CD4-positive, alpha-beta T cell (primary cell): Measurements from ENCODE around the gene CCT3. TPM values are rescaled to one million over a fixed set of nuclear protein-coding genes. Genes with fewer than 3 reads are reported as not detected.

ENCODE experiments used
- ATAC-seq: fragments of 200-7000 bp; cut with Tn5 transposase; one replicate; pipeline ENCODE4 v1.10.0; 2022; ENCODE audit warnings: mild to moderate bottlenecking; ENCODE audit not compliant: poor library complexity
- CTCF ChIA-PET: fragments of 350-600 bp; sonication (Branson Sonifier 250); formaldehyde crosslinking; loops from one replicate; lab custom pipeline; 2021; ENCODE audit warnings: antibody characterized with exemption, inconsistent platforms; lab: Charles Lee
- POLR2A ChIA-PET: fragments of 350-600 bp; sonication (Branson Sonifier 250); formaldehyde crosslinking; loops from one replicate; lab custom pipeline; 2021; ENCODE audit warnings: antibody characterized with exemption, inconsistent platforms; lab: Charles Lee
- DNase-seq, 14 experiments: peaks; one replicate each; pipeline ENCODE4 v3.0.0-alpha.2; 2013 to 2020; ENCODE audit warnings: mixed read lengths in 2 of 14
- H3K27ac ChIP-seq, 2 donors: one replicate each; pipeline versions ENCODE4 v1.5.1 to v1.7.0; 2013; ENCODE audit warnings: low read length in 2 of 2, low read depth in 1 of 2, mild to moderate bottlenecking in 1 of 2
- H3K27me3 ChIP-seq, 2 experiments: 1 replicate in 1 of 2; 2 replicates in 1 of 2; pipeline versions ENCODE4 v1.6.1 to v1.7.0; 2013; ENCODE audit warnings: low read length in 2 of 2, control low read depth in 1 of 2, mild to moderate bottlenecking in 1 of 2, moderate library complexity in 1 of 2; ENCODE audit not compliant: insufficient read depth in 2 of 2, control insufficient read depth in 1 of 2
- H3K36me3 ChIP-seq: one replicate; pipeline ENCODE4 v1.6.1; 2013; ENCODE audit warnings: low read length, control low read depth; ENCODE audit not compliant: insufficient read depth
- H3K4me1 ChIP-seq: one replicate; pipeline ENCODE4 v1.6.1; 2013; ENCODE audit warnings: low read length, control low read depth; ENCODE audit not compliant: insufficient read depth
- H3K4me3 ChIP-seq: one replicate; pipeline ENCODE4 v1.5.1; 2013; ENCODE audit warnings: mild to moderate bottlenecking, low read length, moderate library complexity
- H3K9me3 ChIP-seq, 2 experiments: 1 replicate in 1 of 2; 2 replicates in 1 of 2; pipeline versions ENCODE4 v1.6.1 to v1.7.0; 2013; ENCODE audit warnings: low read length in 2 of 2, mild to moderate bottlenecking in 2 of 2, control low read depth in 1 of 2, moderate library complexity in 1 of 2; ENCODE audit not compliant: control insufficient read depth in 1 of 2, insufficient read depth in 1 of 2
- H3K27ac Mint-ChIP-seq: one replicate; pipeline ENCODE4 v1.8.0; 2020; ENCODE audit warnings: mixed read lengths
- H3K27me3 Mint-ChIP-seq: one replicate; pipeline ENCODE4 v1.8.0; 2021; ENCODE audit warnings: mixed read lengths
- H3K36me3 Mint-ChIP-seq: one replicate; pipeline ENCODE4 v1.8.0; 2021; ENCODE audit warnings: low read depth, mixed read lengths
- H3K4me1 Mint-ChIP-seq: one replicate; pipeline ENCODE4 v1.8.0; 2021; ENCODE audit warnings: low read depth, mixed read lengths
- H3K4me3 Mint-ChIP-seq: one replicate; pipeline ENCODE4 v1.8.0; 2020; ENCODE audit warnings: mild to moderate bottlenecking, mixed read lengths
- H3K9me3 Mint-ChIP-seq: one replicate; pipeline ENCODE4 v1.8.0; 2020; ENCODE audit warnings: mixed read lengths
- intact Hi-C, 2 experiments: fragments of 100-400 bp; cut with DNase I in 1 of 2; cut with micrococcal nuclease in 1 of 2; formaldehyde crosslinking; loops; one replicate each; pipeline versions ENCODE4 v1.15.1 to v1.9.0; 2023 to 2025; cut with DNase I, micrococcal nuclease
- total RNA-seq, 174 experiments: library from RNA in 2 of 174; stranded (reverse) in 2 of 174; gene quantifications; one replicate each; pipeline ENCODE4 v1.2.3 and lab custom pipeline; 2021 to 2026
- TF ChIP-seq, protein P1 (sequence below): fragments of 200-600 bp; IDR thresholded peaks from one replicate; pipeline ENCODE4 v1.8.0; 2022; ENCODE audit warnings: antibody characterized with exemption, mild to moderate bottlenecking

CCT3 gene
- total RNA-seq, 2 experiments from 2014 or later, result 49.6 to 50.2 TPM

DNA sequence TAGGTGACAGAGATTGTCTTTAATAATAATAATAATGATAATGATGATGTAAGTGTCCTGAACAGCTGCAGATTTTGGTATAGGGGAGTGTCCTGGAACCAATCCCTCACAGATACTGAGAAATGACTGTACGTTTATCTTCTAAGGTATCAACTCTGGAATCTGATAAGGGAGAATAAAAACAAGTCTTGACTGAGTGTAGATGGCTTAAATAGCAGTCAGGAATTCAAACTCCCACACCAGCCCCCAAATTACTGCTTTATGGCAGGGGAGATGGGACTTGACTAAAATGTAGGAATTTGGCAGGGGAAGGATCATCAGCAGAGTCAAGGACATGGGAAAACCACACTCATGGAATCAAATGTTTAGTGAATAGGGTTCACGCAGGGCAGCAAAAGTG lies 32.9 kb downstream of the CCT3 start:
- Histone ChIP-seq H3K36me3 (peaks cover 26% of the 10 kb centered on the region), H3K27ac (no peak overlapping the region), H3K4me3 (no peak overlapping the region), H3K4me1 (no peaks in the 10 kb centered on the region), H3K9me3 (no peaks in the 10 kb centered on the region), H3K27me3 (no peaks in the 10 kb centered on the region)
- H3K27me3 Mint-ChIP-seq, result no peaks in the 10 kb centered on the region
- CTCF ChIA-PET, result interaction anchor here (1.6 kb wide), 1 partner anchor 14 kb away, joined by 3 read pairs; no protein-coding TSS in a partner anchor
- DNase-seq (no peak), ATAC-seq (no peak)
- intact Hi-C loops, result no loop called here
- H3K27ac Mint-ChIP-seq, result no peak overlapping the region
- H3K4me1 Mint-ChIP-seq, result no peaks in the 10 kb centered on the region
- peaks cover 38% of the 10 kb centered on the region for H3K36me3 Mint-ChIP-seq
- POLR2A ChIA-PET, result no interaction called here
- TF ChIP-seq, protein P1, sequence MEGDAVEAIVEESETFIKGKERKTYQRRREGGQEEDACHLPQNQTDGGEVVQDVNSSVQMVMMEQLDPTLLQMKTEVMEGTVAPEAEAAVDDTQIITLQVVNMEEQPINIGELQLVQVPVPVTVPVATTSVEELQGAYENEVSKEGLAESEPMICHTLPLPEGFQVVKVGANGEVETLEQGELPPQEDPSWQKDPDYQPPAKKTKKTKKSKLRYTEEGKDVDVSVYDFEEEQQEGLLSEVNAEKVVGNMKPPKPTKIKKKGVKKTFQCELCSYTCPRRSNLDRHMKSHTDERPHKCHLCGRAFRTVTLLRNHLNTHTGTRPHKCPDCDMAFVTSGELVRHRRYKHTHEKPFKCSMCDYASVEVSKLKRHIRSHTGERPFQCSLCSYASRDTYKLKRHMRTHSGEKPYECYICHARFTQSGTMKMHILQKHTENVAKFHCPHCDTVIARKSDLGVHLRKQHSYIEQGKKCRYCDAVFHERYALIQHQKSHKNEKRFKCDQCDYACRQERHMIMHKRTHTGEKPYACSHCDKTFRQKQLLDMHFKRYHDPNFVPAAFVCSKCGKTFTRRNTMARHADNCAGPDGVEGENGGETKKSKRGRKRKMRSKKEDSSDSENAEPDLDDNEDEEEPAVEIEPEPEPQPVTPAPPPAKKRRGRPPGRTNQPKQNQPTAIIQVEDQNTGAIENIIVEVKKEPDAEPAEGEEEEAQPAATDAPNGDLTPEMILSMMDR, result no peak
- H3K4me3 Mint-ChIP-seq, result no peak overlapping the region
- H3K9me3 Mint-ChIP-seq, result no peaks in the 10 kb centered on the region

DNA sequence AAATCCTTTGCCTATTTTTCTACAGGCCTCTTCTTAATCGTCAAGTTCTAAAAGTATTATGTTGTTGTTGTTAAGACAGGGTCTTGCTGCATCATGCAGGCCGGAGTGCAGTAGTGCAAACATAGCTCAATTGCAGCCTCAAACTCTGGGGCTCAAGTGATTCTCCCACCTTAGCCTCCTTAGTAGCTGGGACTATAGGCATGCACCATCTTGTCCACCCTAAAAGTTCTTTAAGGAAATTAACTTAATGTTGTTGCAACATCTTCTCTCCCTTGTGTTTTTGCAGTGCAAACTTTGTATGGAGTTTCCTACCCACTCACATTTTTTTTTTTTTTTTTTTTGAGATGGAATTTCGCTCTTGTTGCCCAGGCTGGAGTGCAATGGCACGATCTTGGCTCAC lies 34.9 kb downstream of the CCT3 start:
- TF ChIP-seq, protein P1, result no peak
- H3K27me3 ChIP-seq, result no peaks in the 10 kb centered on the region
- Mint-ChIP-seq H3K27ac (no peak overlapping the region), H3K27me3 (no peaks in the 10 kb centered on the region), H3K9me3 (no peaks in the 10 kb centered on the region), H3K4me1 (no peaks in the 10 kb centered on the region), H3K4me3 (no peak overlapping the region), H3K36me3 (peaks cover 24% of the 10 kb centered on the region)
- CTCF ChIA-PET, result interaction anchor here (1.0 kb wide), 1 partner anchor 10 kb away, joined by 3 read pairs; no protein-coding TSS in a partner anchor
- intact Hi-C loops, result no loop called here
- DNase-seq, result no peak
- H3K4me3 ChIP-seq, result no peak overlapping the region
- H3K36me3 ChIP-seq, result peaks cover 8% of the 10 kb centered on the region
- POLR2A ChIA-PET, result interaction anchor here (0.7 to 1.3 kb wide), 2 partner anchors 21 to 96 kb away, joined by 3 to 7 read pairs; partner anchors contain the start of gene SMG5
- H3K4me1 ChIP-seq, result no peaks in the 10 kb centered on the region
- no peaks in the 10 kb centered on the region for H3K9me3 ChIP-seq
- no peak overlapping the region for H3K27ac ChIP-seq
- ATAC-seq, result no peak

DNA sequence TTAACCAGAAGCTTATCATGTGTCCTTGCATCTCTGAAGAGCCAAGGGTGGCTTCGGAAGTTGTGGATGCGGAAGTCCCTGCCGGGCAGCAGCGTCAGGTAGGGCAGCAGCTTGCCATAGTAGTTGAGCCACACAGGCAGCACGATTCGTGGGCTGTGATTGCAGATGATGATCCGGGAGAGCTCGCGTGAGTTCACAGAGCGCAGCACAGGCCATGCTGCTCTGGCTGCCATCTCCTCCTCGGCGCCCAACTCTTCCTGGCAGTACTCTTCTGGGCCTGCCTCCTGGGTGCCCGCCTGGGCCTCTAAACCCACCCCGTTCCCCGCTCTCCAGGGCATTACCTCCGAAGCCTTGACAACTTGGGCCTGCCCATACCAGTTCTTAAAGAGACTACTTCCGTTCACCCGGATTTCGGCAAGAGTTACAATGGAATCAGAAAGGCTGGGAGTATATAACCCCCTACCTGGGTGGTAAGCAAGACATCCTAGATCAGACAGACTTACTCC lies 39.2 kb downstream of the CCT3 start, which contains the start of gene VHLL:
Gene VHLL, minus strand, starts transcription at position 456 of the 506 bp plus-strand sequence. Its CDS starts 118 bp downstream, at position 338.
- intact Hi-C loops, result no loop called here
- DNase-seq (no peak), ATAC-seq (no peak)
- Histone ChIP-seq H3K9me3 (no peaks in the 10 kb centered on the region), H3K27me3 (no peaks in the 10 kb centered on the region), H3K4me3 (no peak within 1 kb of the TSS), H3K27ac (no peak within 1 kb of the TSS), H3K36me3 (peaks cover 2% of the 10 kb centered on the region), H3K4me1 (peaks cover 19% of the 10 kb centered on the region)
- CTCF ChIA-PET, result no interaction called here
- TF ChIP-seq, protein P1, result no peak
- H3K9me3 Mint-ChIP-seq, result no peaks in the 10 kb centered on the region
- peak within 1 kb of the TSS; percentile 15 for H3K4me3 Mint-ChIP-seq
- no peaks in the 10 kb centered on the region for H3K27me3 Mint-ChIP-seq
- H3K4me1 Mint-ChIP-seq, result peaks cover 17% of the 10 kb centered on the region
- H3K27ac Mint-ChIP-seq, result no peak within 1 kb of the TSS
- peaks cover 5% of the 10 kb centered on the region for H3K36me3 Mint-ChIP-seq
- POLR2A ChIA-PET, result interaction anchor here (0.6 kb wide), 1 partner anchor 202 kb away, joined by 3 read pairs; no protein-coding TSS in a partner anchor
